HCT116 (cell line): ENCODE results near the gene DMBT1. TPM values are rescaled to one million over a fixed set of nuclear protein-coding genes. Genes with fewer than 3 reads are reported as not detected.

ENCODE experiments used
- ATAC-seq: fragments of 200-7000 bp; cut with Tn5 transposase; 2 replicates; pipeline ENCODE4 v1.9.1; 2020; ENCODE audit warnings: mild to moderate bottlenecking, moderate library complexity
- BruUV-seq: library from RNA; stranded (reverse); fragments of 400-500 nt; replicated peaks from 2 replicates; lab custom pipeline; 2021; lab: Mats Ljungman, UMichigan
- CTCF ChIA-PET: fragments of 300-600 bp; sonication (Branson Sonifier 250); formaldehyde crosslinking; loops from one replicate; lab custom pipeline; 2021; ENCODE audit warnings: antibody characterized with exemption; lab: Charles Lee
- POLR2A ChIA-PET: fragments of 300-600, 350-600 bp; sonication (Branson Sonifier 250); formaldehyde crosslinking; loops from one replicate; lab custom pipeline; 2021; ENCODE audit warnings: antibody characterized with exemption; lab: Charles Lee
- RAD21 ChIA-PET, 2 experiments: fragments of 300-600 bp; sonication (Branson Sonifier 250); formaldehyde crosslinking; loops; one replicate each; lab custom pipeline; 2023; ENCODE audit warnings: low total read pairs in 2 of 2; ENCODE audit not compliant: uncharacterized antibody in 2 of 2, unreplicated experiment in 2 of 2, low non-redundant PET in 1 of 2; lab: Charles Lee
- DNase-seq: peaks from one replicate; pipeline ENCODE4 v3.0.0-alpha.2; 2010; ENCODE audit warnings: low read depth, low spot score
- H2AFZ ChIP-seq: fragments of 200-600 bp; shearing (Covaris generic), sonication (generic); 2 replicates; pipeline ENCODE4 v1.6.1; 2017; ENCODE audit warnings: low read depth, mixed run types, mixed read lengths, antibody characterized with exemption, low read length; ENCODE audit not compliant: poor library complexity, severe bottlenecking
- H3K27ac ChIP-seq: 2 replicates; pipeline ENCODE4 v1.5.1; 2012; ENCODE audit warnings: low read depth, low read length
- H3K27me3 ChIP-seq: fragments of 200-600 bp; sonication (generic); 2 replicates; pipeline ENCODE4 v1.6.1; 2016; ENCODE audit warnings: mixed run types, low read length, mixed read lengths; ENCODE audit not compliant: insufficient read depth
- H3K36me3 ChIP-seq, 2 experiments: fragments of 200-500 bp in 1 of 2; fragments of 200-600 bp in 1 of 2; sonication (Bioruptor generic) in 1 of 2; sonication (generic) in 1 of 2; 2 replicates each; pipeline versions ENCODE4 v1.5.1 to v1.6.1; 2014 to 2016; ENCODE audit warnings: low read length in 2 of 2, inconsistent platforms in 1 of 2, mixed read lengths in 1 of 2, mixed run types in 1 of 2; ENCODE audit not compliant: insufficient read depth in 2 of 2, control insufficient read depth in 1 of 2
- H3K4me1 ChIP-seq, 2 experiments: fragments of 200-600 bp in 1 of 2; sonication (generic) in 1 of 2; 2 replicates each; pipeline versions ENCODE4 v1.5.1 to v1.6.1; 2012 to 2017; ENCODE audit warnings: low read length in 2 of 2, inconsistent platforms in 1 of 2, mild to moderate bottlenecking in 1 of 2, mixed read lengths in 1 of 2, mixed run types in 1 of 2, moderate library complexity in 1 of 2; ENCODE audit not compliant: insufficient read depth in 2 of 2, control insufficient read depth in 1 of 2
- H3K4me2 ChIP-seq: fragments of 200-600 bp; sonication (generic); 2 replicates; pipeline ENCODE4 v1.6.1; 2017; ENCODE audit warnings: mixed run types, low read length, mixed read lengths
- H3K4me3 ChIP-seq, 2 experiments: fragments of 200-600 bp in 1 of 2; sonication (generic) in 1 of 2; replicated peaks in 1 of 2; 2 replicates each; pipeline ENCODE4 v1.5.1; 2011 to 2016; ENCODE audit warnings: low read length in 2 of 2, control low read depth in 1 of 2, low read depth in 1 of 2, mild to moderate bottlenecking in 1 of 2, mixed read lengths in 1 of 2, mixed run types in 1 of 2
- H3K79me2 ChIP-seq: fragments of 200-600 bp; sonication (generic); 2 replicates; pipeline ENCODE4 v1.6.1; 2017; ENCODE audit warnings: mild to moderate bottlenecking, mixed run types, low read length, moderate library complexity, mixed read lengths; ENCODE audit not compliant: insufficient read depth
- H3K9ac ChIP-seq: fragments of 200-600 bp; sonication (generic); 2 replicates; pipeline ENCODE4 v1.6.1; 2016; ENCODE audit warnings: low read length, mixed read lengths
- H3K9me2 ChIP-seq: fragments of 200-600 bp; sonication (generic), shearing (Covaris generic); 2 replicates; pipeline ENCODE4 v1.6.1; 2017; ENCODE audit warnings: mixed run types, mild to moderate bottlenecking, moderate library complexity; ENCODE audit not compliant: insufficient read depth
- H3K9me3 ChIP-seq, 2 experiments: fragments of 200-500 bp in 1 of 2; fragments of 200-600 bp in 1 of 2; sonication (Bioruptor generic) in 1 of 2; sonication (generic) in 1 of 2; 2 replicates each; pipeline ENCODE4 v1.6.1; 2014 to 2017; ENCODE audit warnings: low read length in 2 of 2, mixed read lengths in 2 of 2, inconsistent platforms in 1 of 2, low read depth in 1 of 2, mild to moderate bottlenecking in 1 of 2, mixed run types in 1 of 2, moderate library complexity in 1 of 2; ENCODE audit not compliant: control insufficient read depth in 1 of 2, insufficient read depth in 1 of 2
- H4K20me1 ChIP-seq: fragments of 200-600 bp; sonication (generic), shearing (Covaris generic); 2 replicates; pipeline ENCODE4 v1.6.1; 2017; ENCODE audit warnings: mixed run types, mild to moderate bottlenecking, moderate library complexity; ENCODE audit not compliant: insufficient read depth
- CEBPB ChIP-seq: IDR thresholded peaks from 2 replicates; pipeline ENCODE4 v1.6.1; 2012; ENCODE audit warnings: low read depth
- EZH2phosphoT487 ChIP-seq: fragments of 200-600 bp; IDR thresholded peaks from 2 replicates; pipeline ENCODE4 v1.6.1; 2018; ENCODE audit warnings: antibody characterized with exemption, borderline replicate concordance
- RAD21 ChIP-seq: IDR thresholded peaks from 2 replicates; pipeline ENCODE4 v1.6.1; 2012; ENCODE audit warnings: low read depth, mild to moderate bottlenecking
- SRF ChIP-seq: IDR thresholded peaks from 2 replicates; pipeline ENCODE4 v1.6.1; 2012; ENCODE audit warnings: low read depth
- ZFX ChIP-seq: fragments of 450-650 bp; IDR thresholded peaks from 2 replicates; pipeline ENCODE4 v1.6.1; 2017
- ZNF274 ChIP-seq: fragments of 200-500 bp; sonication (Bioruptor generic); IDR thresholded peaks from 2 replicates; pipeline ENCODE4 v1.6.1; 2014; ENCODE audit warnings: mild to moderate bottlenecking, low read depth, low read length, inconsistent platforms
- intact Hi-C: fragments of 100-400 bp; cut with micrococcal nuclease; formaldehyde crosslinking; loops from 2 replicates; pipeline ENCODE4 v1.10.0; 2022
- total RNA-seq: library from RNA; stranded (reverse); gene quantifications from one replicate; pipeline ENCODE4 v1.2.1, GENCODE V29; 2021; ENCODE audit not compliant: unreplicated experiment
- TF ChIP-seq, protein P1 (sequence below): IDR thresholded peaks from 2 replicates; pipeline ENCODE4 v1.6.1; 2012; ENCODE audit warnings: low read depth
- TF ChIP-seq, protein P2 (sequence below): IDR thresholded peaks from 2 replicates; pipeline ENCODE4 v1.6.1; 2012

Gene DMBT1
- total RNA-seq, 1 experiment from 2014 or later = 0.17 TPM

DNA sequence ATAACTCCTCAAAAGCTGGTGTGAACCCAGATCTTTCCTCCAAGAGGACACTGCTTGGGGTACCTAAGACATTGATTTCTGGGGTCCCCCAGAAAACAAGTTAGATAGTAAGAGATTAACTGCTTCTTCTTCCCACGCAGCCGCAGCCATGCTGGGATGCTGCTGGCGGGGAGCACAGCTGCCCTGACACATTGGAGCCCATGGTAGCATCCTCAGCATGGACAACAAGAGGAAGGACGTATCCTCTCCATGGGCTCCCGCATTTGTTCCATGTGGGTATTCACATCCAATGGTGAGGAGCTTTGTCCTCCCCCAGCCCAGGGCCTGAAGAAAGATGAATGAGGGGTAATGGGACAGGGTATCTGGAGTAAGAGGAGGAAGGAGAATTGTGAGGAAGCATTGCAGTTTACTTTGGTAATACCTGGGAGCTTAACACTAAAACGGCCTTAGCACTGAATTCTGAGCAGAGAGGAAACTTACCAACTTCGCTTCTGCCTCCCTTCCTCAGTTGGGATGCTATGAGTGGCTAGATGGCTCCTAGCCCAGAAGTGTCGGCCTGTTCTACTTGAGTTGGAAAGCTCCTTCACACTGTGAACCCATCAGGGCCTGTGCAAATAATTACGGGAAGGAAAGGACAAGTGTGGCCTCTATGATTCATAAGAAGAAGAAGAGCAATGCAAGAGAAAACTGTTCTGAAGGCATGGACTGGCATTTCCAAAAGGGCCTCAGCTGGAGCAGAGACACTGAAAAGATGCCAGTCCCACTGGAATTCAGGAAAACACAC is 95.2 kb downstream of the DMBT1 start:
- BruUV-seq = no TSS peak
- no peaks in the 10 kb centered on the region for H4K20me1 ChIP-seq
- CTCF ChIA-PET = no interaction called here
- H3K9me3 ChIP-seq = no peaks in the 10 kb centered on the region
- no peaks in the 10 kb centered on the region for H3K9me2 ChIP-seq
- H3K79me2 ChIP-seq = no peaks in the 10 kb centered on the region
- TF ChIP-seq ZFX (no peak), ZNF274 (no peak), RAD21 (no peak), CEBPB (no peak), EZH2phosphoT487 (no peak), SRF (no peak)
- TF ChIP-seq, protein P1, sequence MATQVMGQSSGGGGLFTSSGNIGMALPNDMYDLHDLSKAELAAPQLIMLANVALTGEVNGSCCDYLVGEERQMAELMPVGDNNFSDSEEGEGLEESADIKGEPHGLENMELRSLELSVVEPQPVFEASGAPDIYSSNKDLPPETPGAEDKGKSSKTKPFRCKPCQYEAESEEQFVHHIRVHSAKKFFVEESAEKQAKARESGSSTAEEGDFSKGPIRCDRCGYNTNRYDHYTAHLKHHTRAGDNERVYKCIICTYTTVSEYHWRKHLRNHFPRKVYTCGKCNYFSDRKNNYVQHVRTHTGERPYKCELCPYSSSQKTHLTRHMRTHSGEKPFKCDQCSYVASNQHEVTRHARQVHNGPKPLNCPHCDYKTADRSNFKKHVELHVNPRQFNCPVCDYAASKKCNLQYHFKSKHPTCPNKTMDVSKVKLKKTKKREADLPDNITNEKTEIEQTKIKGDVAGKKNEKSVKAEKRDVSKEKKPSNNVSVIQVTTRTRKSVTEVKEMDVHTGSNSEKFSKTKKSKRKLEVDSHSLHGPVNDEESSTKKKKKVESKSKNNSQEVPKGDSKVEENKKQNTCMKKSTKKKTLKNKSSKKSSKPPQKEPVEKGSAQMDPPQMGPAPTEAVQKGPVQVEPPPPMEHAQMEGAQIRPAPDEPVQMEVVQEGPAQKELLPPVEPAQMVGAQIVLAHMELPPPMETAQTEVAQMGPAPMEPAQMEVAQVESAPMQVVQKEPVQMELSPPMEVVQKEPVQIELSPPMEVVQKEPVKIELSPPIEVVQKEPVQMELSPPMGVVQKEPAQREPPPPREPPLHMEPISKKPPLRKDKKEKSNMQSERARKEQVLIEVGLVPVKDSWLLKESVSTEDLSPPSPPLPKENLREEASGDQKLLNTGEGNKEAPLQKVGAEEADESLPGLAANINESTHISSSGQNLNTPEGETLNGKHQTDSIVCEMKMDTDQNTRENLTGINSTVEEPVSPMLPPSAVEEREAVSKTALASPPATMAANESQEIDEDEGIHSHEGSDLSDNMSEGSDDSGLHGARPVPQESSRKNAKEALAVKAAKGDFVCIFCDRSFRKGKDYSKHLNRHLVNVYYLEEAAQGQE = no peak
- TF ChIP-seq, protein P2, sequence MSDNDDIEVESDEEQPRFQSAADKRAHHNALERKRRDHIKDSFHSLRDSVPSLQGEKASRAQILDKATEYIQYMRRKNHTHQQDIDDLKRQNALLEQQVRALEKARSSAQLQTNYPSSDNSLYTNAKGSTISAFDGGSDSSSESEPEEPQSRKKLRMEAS = no peak
- RAD21 ChIA-PET = no interaction called here
- ATAC-seq = no peak
- H3K4me3 ChIP-seq = no peak overlapping the region
- DNase-seq = no peak
- POLR2A ChIA-PET = no interaction called here
- no peak overlapping the region for H3K4me2 ChIP-seq
- H3K9ac ChIP-seq = no peak overlapping the region
- intact Hi-C loops = no loop called here
- no peaks in the 10 kb centered on the region for H3K4me1 ChIP-seq
- H3K27ac ChIP-seq = no peak overlapping the region
- H3K36me3 ChIP-seq = no peaks in the 10 kb centered on the region
- no peak overlapping the region for H2AFZ ChIP-seq
- peaks cover 78% of the 10 kb centered on the region for H3K27me3 ChIP-seq
